Right lobe of liver (tissue), 4 donors: Measurements from ENCODE around the gene BACH2.

ENCODE experiments used
- POLR2A ChIP-seq: fragments of 450-650 bp; IDR thresholded peaks from one replicate; pipeline ENCODE4 v1.6.1; 2017; ENCODE audit warnings: antibody characterized with exemption, mild to moderate bottlenecking
- TF ChIP-seq, protein P1 (sequence below), 4 donors: fragments of 200-600 bp in 3 of 4; fragments of 450-650 bp in 1 of 4; IDR thresholded peaks; one replicate each; pipeline versions ENCODE4 v1.5.1 to v1.8.0; 2016 to 2022; ENCODE audit warnings: antibody characterized with exemption in 4 of 4, mild to moderate bottlenecking in 2 of 4
- donor health status: DM: no; HTN: no; CAD: no.
- donor health status: DM: no; HTN: no; CAD: no.
- donor health status: DM: no; HTN: yes; CAD: no.

GRCh38 chr6:90315986-90316385, 19.3 kb upstream of the BACH2 start:
- TF ChIP-seq, protein P1, sequence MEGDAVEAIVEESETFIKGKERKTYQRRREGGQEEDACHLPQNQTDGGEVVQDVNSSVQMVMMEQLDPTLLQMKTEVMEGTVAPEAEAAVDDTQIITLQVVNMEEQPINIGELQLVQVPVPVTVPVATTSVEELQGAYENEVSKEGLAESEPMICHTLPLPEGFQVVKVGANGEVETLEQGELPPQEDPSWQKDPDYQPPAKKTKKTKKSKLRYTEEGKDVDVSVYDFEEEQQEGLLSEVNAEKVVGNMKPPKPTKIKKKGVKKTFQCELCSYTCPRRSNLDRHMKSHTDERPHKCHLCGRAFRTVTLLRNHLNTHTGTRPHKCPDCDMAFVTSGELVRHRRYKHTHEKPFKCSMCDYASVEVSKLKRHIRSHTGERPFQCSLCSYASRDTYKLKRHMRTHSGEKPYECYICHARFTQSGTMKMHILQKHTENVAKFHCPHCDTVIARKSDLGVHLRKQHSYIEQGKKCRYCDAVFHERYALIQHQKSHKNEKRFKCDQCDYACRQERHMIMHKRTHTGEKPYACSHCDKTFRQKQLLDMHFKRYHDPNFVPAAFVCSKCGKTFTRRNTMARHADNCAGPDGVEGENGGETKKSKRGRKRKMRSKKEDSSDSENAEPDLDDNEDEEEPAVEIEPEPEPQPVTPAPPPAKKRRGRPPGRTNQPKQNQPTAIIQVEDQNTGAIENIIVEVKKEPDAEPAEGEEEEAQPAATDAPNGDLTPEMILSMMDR (IDR thresholded peaks at IDR 0.05): no peak
- no peak for TF ChIP-seq POLR2A
